Urothelium cell line (cell line): ENCODE results near the gene PLXNB2.
A peak's percentile ranks its signal among the peaks of the same experiment; 100 is the strongest.

Experiments used
- DNase-seq: peaks from one replicate; pipeline ENCODE4 v3.0.0; 2011; ENCODE audit warnings: low spot score, mixed read lengths
- FAIRE-seq: peaks from 2 replicates; lab custom pipeline; 2011; peaks lifted over from hg19 to GRCh38; lab: Jason Lieb, UNC

The PLXNB2 gene

GRCh38 chr22:50298937-50299784 is 8.3 kb downstream of the PLXNB2 start:
- FAIRE-seq (no peak), DNase-seq (no peak)

DNA sequence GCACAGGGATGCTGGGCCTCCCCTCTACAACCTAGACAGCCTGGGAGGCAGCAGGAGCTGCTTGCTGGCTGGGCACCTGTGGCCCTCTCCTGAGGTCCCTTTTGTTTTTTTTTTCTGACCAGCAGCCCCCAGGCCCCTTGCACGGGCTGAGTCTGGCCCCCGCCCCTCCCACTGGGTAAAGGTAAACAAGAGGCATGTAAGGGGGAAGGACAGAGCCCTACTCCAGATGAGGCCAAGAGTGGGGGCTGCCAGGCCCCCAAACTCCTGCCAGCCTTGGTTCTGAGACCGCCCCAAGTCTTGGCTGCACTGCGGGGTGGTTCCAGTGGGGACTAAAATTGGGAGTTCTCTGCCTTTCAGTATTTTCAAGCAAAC is 9.2 kb downstream of the PLXNB2 start:
- FAIRE-seq (no peak), DNase-seq (no peak)

DNA sequence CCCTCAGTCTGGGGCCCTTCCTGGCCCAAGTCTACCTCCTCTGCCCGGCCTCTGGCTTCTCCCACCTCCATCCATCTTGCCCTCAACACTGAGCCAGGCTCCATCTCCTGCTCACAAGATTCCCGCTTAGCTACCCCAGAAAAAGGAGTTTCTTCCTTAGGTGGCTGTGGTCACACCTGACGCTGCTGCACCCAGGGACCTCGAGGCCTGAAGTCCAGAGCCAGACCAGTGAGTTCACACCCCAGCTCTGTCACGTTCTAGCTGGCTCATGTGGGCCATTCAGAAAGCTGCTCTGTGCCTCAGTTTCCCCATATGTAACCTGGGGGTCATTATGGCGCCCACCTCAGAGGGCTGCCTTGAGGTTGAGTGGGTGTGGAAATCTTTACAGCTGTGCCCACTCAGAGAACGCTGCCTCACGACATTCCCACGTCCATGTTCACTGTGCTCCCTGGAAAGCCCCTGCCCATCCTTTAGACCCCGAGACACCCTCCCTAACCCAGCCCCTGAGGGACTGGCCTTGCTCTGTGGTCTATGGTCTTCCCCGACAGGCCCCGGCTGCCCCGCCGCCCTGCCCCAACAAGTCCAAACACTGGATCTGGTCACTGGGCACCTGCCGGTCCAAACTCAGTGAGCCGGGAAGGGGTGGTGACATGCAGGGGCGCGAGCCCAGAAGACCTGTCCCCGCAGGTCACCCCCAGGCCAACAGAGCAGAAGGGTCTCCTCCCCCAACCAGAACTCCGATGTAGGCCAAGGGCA is 9.8 kb downstream of the PLXNB2 start:
- no peak for DNase-seq
- no peak for FAIRE-seq

DNA sequence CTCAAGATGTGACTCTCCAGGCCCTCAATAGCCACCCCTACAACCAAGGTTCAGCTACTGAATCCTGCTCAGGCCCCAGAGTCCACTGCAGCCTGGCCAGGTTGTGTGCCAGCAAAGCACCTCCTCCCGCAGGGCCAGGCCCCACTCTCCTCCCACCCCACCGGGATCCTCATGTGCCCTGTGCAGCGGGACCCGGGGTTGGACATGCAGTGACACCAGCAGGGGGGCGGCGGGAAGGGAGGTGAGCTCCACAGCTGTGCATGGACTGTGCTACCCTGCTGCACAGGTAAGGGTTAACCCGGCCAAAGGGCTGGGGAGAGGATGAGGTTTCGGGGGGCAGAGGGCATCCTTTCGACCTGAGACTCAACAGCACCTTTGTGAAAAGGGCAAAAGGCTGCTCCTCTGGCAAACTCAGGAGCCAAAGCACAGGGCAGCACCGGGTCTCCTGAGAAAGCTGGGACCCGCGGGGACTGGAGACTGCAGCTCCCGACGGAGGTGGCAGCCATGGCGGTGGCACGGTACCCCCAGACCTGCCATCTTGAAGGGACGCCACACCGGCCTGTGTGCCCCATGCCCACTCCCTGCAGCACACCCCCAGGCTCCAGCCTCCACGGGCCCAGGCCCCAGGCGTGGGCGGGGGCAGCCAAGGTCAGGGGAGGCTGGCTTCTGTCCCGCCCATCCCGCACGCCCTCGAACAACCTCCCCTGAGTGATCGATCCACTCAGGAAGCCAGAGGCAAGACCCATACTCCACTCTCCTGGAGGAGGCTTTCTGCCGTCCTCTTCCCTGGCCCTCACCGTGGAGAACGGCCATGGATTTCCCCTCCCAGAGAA is 10.6 kb downstream of the PLXNB2 start:
- DNase-seq, result no peak
- no peak for FAIRE-seq

DNA sequence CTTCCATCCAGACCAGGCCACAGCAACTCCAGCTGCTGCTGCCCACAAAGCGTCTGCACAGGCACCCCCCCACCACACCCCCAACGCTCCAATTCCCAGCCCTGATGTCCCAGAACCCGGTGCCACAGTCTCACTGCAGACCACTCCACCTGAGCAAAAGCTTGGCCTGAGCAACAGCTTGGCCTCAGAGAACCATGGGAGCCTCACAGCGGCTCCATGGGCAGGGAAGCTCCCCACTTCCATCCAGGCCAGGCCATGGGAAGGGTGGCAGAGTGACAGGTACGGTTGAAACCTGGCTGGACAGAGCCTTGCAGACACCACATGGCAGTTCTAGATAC is 13.2 kb downstream of the PLXNB2 start:
- no peak for DNase-seq
- FAIRE-seq, result no peak

- peak; percentile 93 for DNase-seq
- FAIRE-seq, result peak; percentile 99
These were observed 13.8 kb downstream of the PLXNB2 start for GRCh38 chr22:50293441-50294318.

DNA sequence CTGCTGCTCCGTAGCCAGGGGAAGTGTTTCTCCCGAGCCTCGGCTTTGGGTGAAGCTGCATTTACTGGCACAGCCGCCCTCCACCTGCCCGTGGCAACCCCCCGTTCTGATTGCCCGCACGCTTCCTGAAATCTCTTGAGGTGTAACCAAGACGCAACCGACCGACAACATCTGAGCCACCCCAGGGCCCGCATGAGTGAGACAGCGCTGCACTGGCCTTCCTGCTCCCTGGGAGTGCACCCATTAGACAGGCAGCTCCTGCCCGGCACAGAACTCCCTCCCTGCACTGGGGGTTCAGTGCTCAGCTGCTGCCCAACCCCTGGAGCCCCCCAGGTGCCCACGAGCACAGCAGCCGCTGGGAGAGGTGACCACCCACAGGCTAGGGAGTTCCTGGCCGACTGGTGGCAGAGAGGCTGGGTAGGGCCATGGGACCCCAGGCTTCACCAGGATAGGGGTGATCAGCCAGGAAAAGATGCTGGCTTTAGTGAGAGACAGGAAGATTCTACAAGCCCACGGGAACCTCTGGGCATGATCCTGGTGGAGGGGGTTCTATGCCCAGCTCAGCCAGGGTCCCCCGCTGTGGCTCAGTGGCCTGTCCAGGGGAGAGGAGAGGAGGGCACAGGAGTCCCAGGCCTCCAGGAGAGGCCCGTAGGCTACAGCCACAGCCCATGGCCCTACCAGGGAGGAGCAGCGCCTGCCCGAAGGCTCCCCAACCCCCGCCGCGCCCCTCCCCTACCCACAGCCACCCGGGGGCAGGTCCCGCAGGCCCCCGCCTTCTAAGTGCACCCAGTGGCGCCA is 14.6 kb downstream of the PLXNB2 start:
- DNase-seq (no peak), FAIRE-seq (no peak)

DNA sequence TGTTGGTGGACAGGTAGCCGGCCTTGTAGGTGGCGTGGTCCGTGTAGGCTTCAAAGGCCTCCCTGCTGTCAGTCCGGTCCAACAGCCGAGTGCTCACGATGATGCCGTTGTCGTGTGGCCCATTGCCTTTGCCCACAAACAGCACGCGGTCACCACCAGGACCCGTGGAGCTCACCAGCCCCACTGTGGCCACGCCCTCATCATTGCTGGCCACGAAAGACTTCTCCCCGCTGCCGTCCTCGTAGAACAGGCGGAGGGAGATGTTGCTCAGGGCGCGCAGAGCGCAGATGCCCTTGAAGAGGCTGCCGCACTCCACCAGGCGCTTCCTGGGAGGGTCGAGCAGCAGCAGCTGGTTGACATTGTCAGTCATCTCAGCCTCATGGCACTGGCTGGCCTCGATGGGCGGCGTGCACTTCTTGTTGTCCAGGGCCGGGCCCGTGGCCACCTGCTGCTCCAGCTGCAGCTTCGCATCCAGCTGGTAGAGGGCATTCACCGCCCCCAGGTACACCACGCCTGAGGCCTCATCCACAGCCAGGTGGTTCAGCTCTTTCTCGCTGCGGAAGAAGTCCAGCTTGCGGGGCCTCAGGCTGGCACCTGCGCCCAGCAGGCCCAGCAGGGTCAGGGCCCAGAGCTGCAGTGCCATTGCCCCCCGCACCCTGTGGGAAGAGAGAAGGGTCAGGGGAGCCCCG is 17.4 kb downstream of the PLXNB2 start:
- DNase-seq, result no peak
- no peak for FAIRE-seq

DNA sequence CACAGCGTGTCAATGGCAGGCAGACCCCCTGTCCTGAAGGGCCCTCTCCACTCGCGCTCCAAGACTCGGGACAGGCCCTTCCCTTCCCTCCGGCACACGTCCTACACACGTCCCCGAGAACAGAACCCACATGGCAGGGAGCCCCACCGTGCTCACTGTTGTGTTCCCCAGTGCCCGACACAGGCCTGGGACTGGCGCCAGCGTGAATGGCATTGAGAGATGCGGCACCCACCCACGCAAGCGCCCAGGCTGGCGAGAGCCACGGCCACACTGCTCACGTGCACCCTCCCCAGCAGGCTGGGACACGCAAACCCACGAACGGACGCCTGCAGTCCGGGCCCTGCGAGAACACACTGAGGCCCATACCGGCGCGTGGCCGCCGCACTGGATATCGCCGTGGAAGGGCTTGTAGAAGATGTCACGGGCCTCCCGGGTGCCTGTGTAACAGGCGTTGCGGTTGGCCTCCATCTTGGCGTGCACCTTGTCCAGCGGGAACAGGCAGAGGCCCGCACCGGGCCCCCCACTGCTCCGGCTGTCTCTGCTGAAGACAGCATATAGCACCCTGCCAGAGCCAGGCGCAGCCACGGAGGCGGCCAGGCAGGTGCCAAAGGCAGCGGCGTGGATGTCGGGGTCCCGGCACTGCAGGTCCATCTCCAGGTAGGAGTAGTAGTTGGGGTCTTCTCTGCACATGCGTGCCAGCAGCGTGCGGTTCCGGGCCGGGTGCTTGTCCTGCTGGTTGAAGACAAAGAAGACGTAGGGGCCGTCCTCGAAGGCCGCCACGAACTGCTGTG is 18.1 kb downstream of the PLXNB2 start:
- DNase-seq (no peak), FAIRE-seq (peak; percentile 62)

DNA sequence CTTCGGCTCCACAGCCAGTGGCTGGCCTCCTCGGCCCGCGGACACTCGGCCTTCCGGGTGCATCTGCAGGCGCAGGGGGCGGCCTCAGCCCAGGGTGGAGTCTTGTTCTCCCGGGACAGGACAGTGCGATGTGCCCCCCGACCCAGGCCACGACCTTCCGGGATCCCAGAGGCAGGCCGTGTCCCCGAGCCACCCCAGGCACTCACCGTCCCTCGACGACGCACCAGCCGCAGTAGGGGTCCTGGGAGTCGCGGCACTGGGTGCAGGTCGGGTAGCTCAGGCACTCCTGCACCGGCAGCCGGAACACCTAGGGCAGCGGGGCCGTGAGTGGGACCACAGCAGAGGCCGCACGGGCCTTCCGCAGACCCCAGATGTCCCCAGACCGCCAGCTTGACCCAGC is 19.7 kb downstream of the PLXNB2 start:
- FAIRE-seq (no peak), DNase-seq (no peak)

DNA sequence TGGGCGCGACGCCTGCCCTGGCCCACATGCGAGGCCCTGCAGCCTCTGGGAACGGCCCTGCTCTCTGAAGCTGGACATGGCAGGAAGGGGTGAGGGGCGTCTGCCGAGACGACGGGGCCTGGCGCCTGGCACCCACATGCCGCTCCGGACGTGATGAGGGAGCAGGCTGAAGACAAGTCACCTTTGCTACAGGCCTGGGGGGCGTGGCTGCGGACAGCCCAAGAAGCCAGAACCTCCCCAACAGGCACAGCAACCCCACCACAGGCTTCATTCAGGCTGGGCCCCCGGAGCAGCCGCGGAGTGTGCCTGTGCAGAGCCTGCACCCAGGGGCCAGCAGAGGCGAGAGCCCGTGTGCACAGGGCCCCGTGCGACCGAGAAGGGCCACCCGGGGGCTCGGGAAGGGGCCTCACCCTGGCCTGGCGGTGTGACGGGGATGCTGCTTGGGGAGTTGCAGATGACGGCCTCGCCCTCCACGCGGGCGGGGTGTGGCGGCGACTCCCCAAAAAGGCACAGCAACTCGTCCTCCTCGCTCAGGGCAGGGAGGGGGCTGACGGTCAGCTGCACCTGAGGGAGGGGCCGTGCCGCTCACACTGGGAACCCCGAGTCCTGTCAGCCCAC is 20.6 kb downstream of the PLXNB2 start:
- FAIRE-seq (no peak), DNase-seq (no peak)

GRCh38 chr22:50286275-50286674 is 21.2 kb downstream of the PLXNB2 start:
- DNase-seq (no peak), FAIRE-seq (no peak)

DNA sequence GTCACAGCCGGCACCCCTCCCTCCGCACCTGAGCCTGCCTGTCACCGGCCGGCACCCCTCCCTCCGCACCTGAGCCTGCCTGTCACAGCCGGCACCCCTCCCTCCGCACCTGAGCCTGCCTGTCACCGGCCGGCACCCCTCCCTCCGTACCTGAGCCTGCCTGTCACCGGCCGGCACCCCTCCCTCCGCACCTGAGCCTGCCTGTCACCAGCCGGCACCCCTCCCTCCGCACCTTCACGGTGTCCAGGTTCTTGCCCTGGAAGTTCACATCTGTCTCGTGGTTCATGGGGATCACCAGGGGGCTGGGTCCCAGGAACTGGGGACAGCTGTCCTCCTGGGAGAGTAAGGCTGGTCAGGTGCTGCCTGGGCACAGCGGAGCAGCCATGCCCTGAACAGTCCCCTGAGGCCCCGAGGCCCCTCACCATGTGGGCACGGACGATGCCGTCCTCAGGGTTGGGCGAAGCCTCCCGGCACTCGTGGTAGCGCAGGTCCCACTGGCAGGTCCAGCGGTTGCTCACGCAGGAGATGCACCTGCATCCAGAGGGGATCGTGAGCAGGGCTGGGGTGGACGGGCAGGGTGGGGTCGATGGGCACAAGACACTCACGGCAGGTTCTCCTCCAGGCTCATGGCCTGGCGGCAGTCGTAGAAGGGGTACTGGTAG is 21.7 kb downstream of the PLXNB2 start:
- FAIRE-seq, result peak; percentile 27
- no peak for DNase-seq

- DNase-seq (no peak), FAIRE-seq (no peak)
These were observed 23.0 kb downstream of the PLXNB2 start for GRCh38 chr22:50284479-50284878.

DNA sequence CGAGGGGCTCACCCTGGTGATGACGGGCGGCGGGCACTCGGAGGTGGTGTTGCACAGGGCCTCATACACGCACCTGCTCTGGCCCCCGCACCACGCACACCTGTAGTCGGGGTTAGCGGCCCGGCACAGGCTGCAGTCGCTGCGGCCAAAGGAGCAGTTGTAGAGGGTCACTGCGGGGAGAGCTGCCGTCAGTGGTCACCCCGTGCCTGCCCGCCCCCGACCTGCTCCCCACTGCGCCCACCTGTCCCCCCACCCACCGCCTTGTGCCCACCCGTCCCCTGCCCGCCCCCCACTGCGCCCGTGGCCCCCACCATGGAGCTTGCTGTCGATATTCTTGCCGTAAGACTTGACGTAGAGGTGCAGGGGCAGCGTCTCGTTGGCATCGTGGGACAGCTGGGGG is 23.6 kb downstream of the PLXNB2 start:
- no peak for FAIRE-seq
- no peak for DNase-seq

GRCh38 chr22:50282361-50283155 is 24.9 kb downstream of the PLXNB2 start:
- FAIRE-seq, result peak; percentile 87
- DNase-seq, result peak; percentile 78

GRCh38 chr22:50281957-50282356 is 25.5 kb downstream of the PLXNB2 start:
- FAIRE-seq (no peak), DNase-seq (no peak)
